Liver (tissue), 3 donors: ENCODE measurements around the gene CDCP1.

Experiments
- CTCF ChIP-seq: fragments of 150-350 bp; IDR thresholded peaks from 2 replicates; pipeline ENCODE4 v1.5.1; 2017; ENCODE audit warnings: improper control_type of control experiment, low read depth, low read length; ENCODE audit not compliant: missing input control
- RAD21 ChIP-seq, 2 donors: IDR thresholded peaks; 2 replicates each; pipeline ENCODE4 v1.6.1; 2016; ENCODE audit warnings: antibody characterized with exemption in 2 of 2, mild to moderate bottlenecking in 2 of 2
- REST ChIP-seq: IDR thresholded peaks from 2 replicates; pipeline ENCODE4 v1.6.1; 2016; ENCODE audit warnings: antibody characterized with exemption, mild to moderate bottlenecking
- YY1 ChIP-seq: IDR thresholded peaks from 2 replicates; pipeline ENCODE4 v1.6.1; 2016; ENCODE audit warnings: antibody characterized with exemption, mild to moderate bottlenecking
- donor health status: healthy.
- donor health status: healthy.

- TF ChIP-seq REST (no peak), CTCF (no peak), YY1 (no peak), RAD21 (IDR thresholded peaks at IDR 0.05) (no peak)
These were observed 40.1 kb downstream of the CDCP1 start for GRCh38 chr3:45105855-45106671.
